K562 (cell line): ENCODE data around the gene FAM180B. TPM values are rescaled to one million over a fixed set of nuclear protein-coding genes. Genes with fewer than 3 reads are reported as not detected.

Experiments used
- DMBX1 ChIP-seq: fragments of 250-450 bp; sonication (Bioruptor Pico); IDR thresholded peaks from 2 replicates; pipeline ENCODE4 v1.8.0; 2022; ENCODE audit warnings: inconsistent platforms, mild to moderate bottlenecking, moderate library complexity, borderline replicate concordance
- ELF2 ChIP-seq: fragments of 250-450 bp; sonication (Bioruptor Pico); IDR thresholded peaks from 2 replicates; pipeline ENCODE4 v1.5.0; 2021; ENCODE audit warnings: mild to moderate bottlenecking
- HBP1 ChIP-seq: fragments of 450-650 bp; formaldehyde crosslinking; IDR thresholded peaks from 2 replicates; pipeline ENCODE4 v1.4.0; 2022; ENCODE audit warnings: missing genetic modification characterization
- HDGF ChIP-seq: fragments of 450-650 bp; IDR thresholded peaks from 2 replicates; pipeline ENCODE4 v1.6.1; 2016
- KDM5B ChIP-seq: fragments of 200-600 bp; sonication (generic); IDR thresholded peaks from 2 replicates; pipeline ENCODE4 v1.6.1; 2012; ENCODE audit warnings: low read depth, mild to moderate bottlenecking, moderate library complexity, low read length, control low read depth, inconsistent platforms; ENCODE audit not compliant: insufficient replicate concordance
- MBD1 ChIP-seq: fragments of 250-450 bp; sonication (Bioruptor Pico); IDR thresholded peaks from 2 replicates; pipeline ENCODE4 v1.8.0; 2022; ENCODE audit warnings: inconsistent platforms
- MCM5 ChIP-seq: fragments of 450-650 bp; IDR thresholded peaks from 2 replicates; pipeline ENCODE4 v1.6.1; 2016; ENCODE audit warnings: low read depth
- PHF20 ChIP-seq: fragments of 450-650 bp; IDR thresholded peaks from 2 replicates; pipeline ENCODE4 v1.6.1; 2018; ENCODE audit not compliant: partially characterized antibody
- RAD51 ChIP-seq: fragments of 450-650 bp; IDR thresholded peaks from 2 replicates; pipeline ENCODE4 v1.7.1; 2016; ENCODE audit warnings: low read depth, mild to moderate bottlenecking, borderline replicate concordance
- SRSF9 ChIP-seq: fragments of 200-400 bp; formaldehyde crosslinking; IDR thresholded peaks from 2 replicates; pipeline ENCODE4 v1.6.1; 2017; ENCODE audit warnings: low read depth, low read length, borderline replicate concordance
- STAT5B ChIP-seq: fragments of 250-450 bp; sonication (Bioruptor Pico); IDR thresholded peaks from 2 replicates; pipeline ENCODE4 v1.8.0; 2021; ENCODE audit warnings: mild to moderate bottlenecking, inconsistent platforms
- ZFPM2 ChIP-seq: fragments of 250-450 bp; sonication (Bioruptor Pico); IDR thresholded peaks from 2 replicates; pipeline ENCODE4 v1.5.1; 2022; ENCODE audit warnings: mild to moderate bottlenecking
- ZNF212 ChIP-seq: fragments of 450-650 bp; formaldehyde crosslinking; IDR thresholded peaks from 2 replicates; pipeline ENCODE4 v1.4.0; 2020; ENCODE audit warnings: mild to moderate bottlenecking
- ZNF354B ChIP-seq: fragments of 250-450 bp; sonication (Bioruptor Pico); IDR thresholded peaks from 2 replicates; pipeline ENCODE4 v1.4.0; 2020
- ZNF785 ChIP-seq: fragments of 250-450 bp; sonication (Bioruptor Pico); IDR thresholded peaks from 2 replicates; pipeline ENCODE4 v1.4.0; 2020; ENCODE audit warnings: mild to moderate bottlenecking
- polyA plus RNA-seq, 8 experiments: library from polyadenylated mRNA; depleted of rRNA in 4 of 8; stranded (reverse) in 5 of 8; unstranded in 3 of 8; fragments of >200 nt; fragmentation: Nextera tagmentation in 2 of 8; fragmentation: Illumina TruSeq in 1 of 8; extraction: Ambion mirVana in 2 of 8; extraction: Trizol in 1 of 8; gene quantifications; 2 replicates each; pipeline versions ENCODE4 v1.2.1 to v1.2.3, GENCODE V29; 2011 to 2014; ENCODE audit warnings: inconsistent platforms in 1 of 8, missing spikeins in 1 of 8
- total RNA-seq, 7 experiments: library from RNA; depleted of rRNA in 6 of 7; stranded (reverse); fragments of >200 nt in 6 of 7; fragmentation: Illumina TruSeq in 2 of 7; extraction: Trizol in 2 of 7; gene quantifications; 2 replicates each; pipeline versions ENCODE4 v1.2.1 to v1.2.3, GENCODE V29; 2011 to 2021; ENCODE audit warnings: low replicate concordance in 1 of 7
- TF ChIP-seq, protein P1 (sequence below): fragments of 150-350 bp; IDR thresholded peaks from 2 replicates; pipeline ENCODE4 v1.6.1; 2014; ENCODE audit warnings: low read depth, mild to moderate bottlenecking, low read length, borderline replicate concordance
- TF ChIP-seq, protein P2 (sequence below): fragments of 450-650 bp; formaldehyde crosslinking; IDR thresholded peaks from 2 replicates; pipeline ENCODE4 v1.4.0; 2020; ENCODE audit warnings: mild to moderate bottlenecking, moderate library complexity

Gene FAM180B
- total and polyA plus RNA-seq, 9 of the 15 experiments (the other 6 are each of a cell fraction or from before 2014, with no cell fraction given): 0.05 to 0.14 TPM; not detected in 7

GRCh38 chr11:47578524-47579494 lies 7.7 kb upstream of the FAM180B start, which contains the start of the genes KBTBD4 and NDUFS3 (continued):
- TF ChIP-seq SRSF9 (no peak), DMBX1 (CRISPR knock-in tag) (no peak), PHF20 (peak; percentile 100), ZFPM2 (CRISPR knock-in tag) (no peak), ZNF354B (CRISPR knock-in tag) (no peak), HDGF (no peak), RAD51 (peak; percentile 37; the same call in 1 of the 2 replicates), MCM5 (no peak), ELF2 (CRISPR knock-in tag) (peak; percentile 87), ZNF785 (CRISPR knock-in tag) (no peak), KDM5B (peak; percentile 93), STAT5B (no peak), ZNF212 (CRISPR knock-in tag) (no peak), MBD1 (no peak), HBP1 (CRISPR knock-in tag) (no peak; the same call in 1 of the 2 replicates)
- TF ChIP-seq, protein P1, sequence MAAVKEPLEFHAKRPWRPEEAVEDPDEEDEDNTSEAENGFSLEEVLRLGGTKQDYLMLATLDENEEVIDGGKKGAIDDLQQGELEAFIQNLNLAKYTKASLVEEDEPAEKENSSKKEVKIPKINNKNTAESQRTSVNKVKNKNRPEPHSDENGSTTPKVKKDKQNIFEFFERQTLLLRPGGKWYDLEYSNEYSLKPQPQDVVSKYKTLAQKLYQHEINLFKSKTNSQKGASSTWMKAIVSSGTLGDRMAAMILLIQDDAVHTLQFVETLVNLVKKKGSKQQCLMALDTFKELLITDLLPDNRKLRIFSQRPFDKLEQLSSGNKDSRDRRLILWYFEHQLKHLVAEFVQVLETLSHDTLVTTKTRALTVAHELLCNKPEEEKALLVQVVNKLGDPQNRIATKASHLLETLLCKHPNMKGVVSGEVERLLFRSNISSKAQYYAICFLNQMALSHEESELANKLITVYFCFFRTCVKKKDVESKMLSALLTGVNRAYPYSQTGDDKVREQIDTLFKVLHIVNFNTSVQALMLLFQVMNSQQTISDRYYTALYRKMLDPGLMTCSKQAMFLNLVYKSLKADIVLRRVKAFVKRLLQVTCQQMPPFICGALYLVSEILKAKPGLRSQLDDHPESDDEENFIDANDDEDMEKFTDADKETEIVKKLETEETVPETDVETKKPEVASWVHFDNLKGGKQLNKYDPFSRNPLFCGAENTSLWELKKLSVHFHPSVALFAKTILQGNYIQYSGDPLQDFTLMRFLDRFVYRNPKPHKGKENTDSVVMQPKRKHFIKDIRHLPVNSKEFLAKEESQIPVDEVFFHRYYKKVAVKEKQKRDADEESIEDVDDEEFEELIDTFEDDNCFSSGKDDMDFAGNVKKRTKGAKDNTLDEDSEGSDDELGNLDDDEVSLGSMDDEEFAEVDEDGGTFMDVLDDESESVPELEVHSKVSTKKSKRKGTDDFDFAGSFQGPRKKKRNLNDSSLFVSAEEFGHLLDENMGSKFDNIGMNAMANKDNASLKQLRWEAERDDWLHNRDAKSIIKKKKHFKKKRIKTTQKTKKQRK: no peak
- TF ChIP-seq, protein P2, sequence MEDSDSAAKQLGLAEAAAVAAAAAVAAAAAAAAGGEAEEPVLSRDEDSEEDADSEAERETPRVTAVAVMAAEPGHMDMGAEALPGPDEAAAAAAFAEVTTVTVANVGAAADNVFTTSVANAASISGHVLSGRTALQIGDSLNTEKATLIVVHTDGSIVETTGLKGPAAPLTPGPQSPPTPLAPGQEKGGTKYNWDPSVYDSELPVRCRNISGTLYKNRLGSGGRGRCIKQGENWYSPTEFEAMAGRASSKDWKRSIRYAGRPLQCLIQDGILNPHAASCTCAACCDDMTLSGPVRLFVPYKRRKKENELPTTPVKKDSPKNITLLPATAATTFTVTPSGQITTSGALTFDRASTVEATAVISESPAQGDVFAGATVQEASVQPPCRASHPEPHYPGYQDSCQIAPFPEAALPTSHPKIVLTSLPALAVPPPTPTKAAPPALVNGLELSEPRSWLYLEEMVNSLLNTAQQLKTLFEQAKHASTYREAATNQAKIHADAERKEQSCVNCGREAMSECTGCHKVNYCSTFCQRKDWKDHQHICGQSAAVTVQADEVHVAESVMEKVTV (CRISPR knock-in tag): no peak
